Left ventricle myocardium inferior (tissue), 1 donor: Measurements from ENCODE around the gene BMPER. TPM values are rescaled to one million over a fixed set of nuclear protein-coding genes. Genes with fewer than 3 reads are reported as not detected.
A peak's percentile ranks its signal among the peaks of the same experiment; 100 is the strongest.

ENCODE experiments used
- DNase-seq: peaks from one replicate; pipeline ENCODE4 v3.0.0-alpha.2; 2020
- H3K27ac ChIP-seq: fragments of 200-600 bp; replicated peaks from 2 replicates; pipeline ENCODE4 v1.8.0; 2021
- H3K27me3 ChIP-seq: fragments of 200-600 bp; 2 replicates; pipeline ENCODE4 v1.8.0; 2021; ENCODE audit warnings: low read depth
- H3K36me3 ChIP-seq: fragments of 200-600 bp; 2 replicates; pipeline ENCODE4 v1.8.0; 2021
- H3K4me1 ChIP-seq: fragments of 200-600 bp; 2 replicates; pipeline ENCODE4 v1.8.0; 2021
- H3K4me3 ChIP-seq: fragments of 200-600 bp; 2 replicates; pipeline ENCODE4 v1.8.0; 2021; ENCODE audit warnings: mild to moderate bottlenecking, moderate library complexity
- H3K9me3 ChIP-seq: fragments of 200-600 bp; replicated peaks from 2 replicates; pipeline ENCODE4 v1.8.0; 2021
- intact Hi-C: fragments of 100-400 bp; cut with micrococcal nuclease; formaldehyde crosslinking; loops from one replicate; pipeline ENCODE4 v1.11.0; 2022
- total RNA-seq: library from RNA; stranded (reverse); fragmentation: NEBNext Ultra II Directional; extraction: Animal tissue kit (Norgen Biotek cat#: 25700); gene quantifications from one replicate; pipeline ENCODE4 v1.2.1, GENCODE V29; 2021
- TF ChIP-seq, protein P1 (sequence below): fragments of 200-600 bp; IDR thresholded peaks from 2 replicates; pipeline ENCODE4 v1.8.0; 2021; ENCODE audit warnings: antibody characterized with exemption, mild to moderate bottlenecking, borderline replicate concordance
- donor health status: DM: no; HTN: yes; CAD: no; lungs with severe emphysema.

The BMPER gene
- total RNA-seq, 1 donor from 2014 or later: 2.9 TPM

DNA sequence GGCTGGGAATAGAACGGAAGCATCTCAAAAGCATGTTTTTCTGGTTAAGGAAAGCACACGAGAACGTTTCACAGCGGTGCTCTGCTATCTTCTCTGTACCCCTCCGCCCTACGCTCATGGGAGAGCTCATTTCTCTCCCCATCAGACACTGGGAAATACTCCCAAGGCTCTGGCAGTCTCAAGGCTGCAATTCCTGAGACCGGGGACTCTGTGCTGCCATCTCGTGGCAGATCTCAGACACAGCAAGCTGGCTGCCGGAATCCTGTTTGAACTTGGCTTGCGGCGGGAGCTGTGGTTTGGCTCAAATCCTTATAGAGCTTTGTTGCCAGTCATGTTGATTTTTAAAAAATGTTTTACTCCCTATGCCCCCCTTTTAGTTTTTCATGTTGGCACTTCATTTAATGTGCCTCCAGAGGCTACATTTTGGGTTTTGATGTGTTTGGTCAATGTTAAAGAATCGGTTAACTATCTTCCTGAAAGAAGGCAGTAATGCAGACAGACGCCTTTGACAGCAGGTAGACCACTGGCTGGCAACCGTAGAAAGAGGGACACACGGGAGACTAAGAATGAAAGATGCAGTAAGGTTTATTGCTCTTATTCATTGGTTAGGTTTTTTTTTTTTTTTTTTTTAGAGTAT lies 27.6 kb downstream of the BMPER start:
- TF ChIP-seq, protein P1, sequence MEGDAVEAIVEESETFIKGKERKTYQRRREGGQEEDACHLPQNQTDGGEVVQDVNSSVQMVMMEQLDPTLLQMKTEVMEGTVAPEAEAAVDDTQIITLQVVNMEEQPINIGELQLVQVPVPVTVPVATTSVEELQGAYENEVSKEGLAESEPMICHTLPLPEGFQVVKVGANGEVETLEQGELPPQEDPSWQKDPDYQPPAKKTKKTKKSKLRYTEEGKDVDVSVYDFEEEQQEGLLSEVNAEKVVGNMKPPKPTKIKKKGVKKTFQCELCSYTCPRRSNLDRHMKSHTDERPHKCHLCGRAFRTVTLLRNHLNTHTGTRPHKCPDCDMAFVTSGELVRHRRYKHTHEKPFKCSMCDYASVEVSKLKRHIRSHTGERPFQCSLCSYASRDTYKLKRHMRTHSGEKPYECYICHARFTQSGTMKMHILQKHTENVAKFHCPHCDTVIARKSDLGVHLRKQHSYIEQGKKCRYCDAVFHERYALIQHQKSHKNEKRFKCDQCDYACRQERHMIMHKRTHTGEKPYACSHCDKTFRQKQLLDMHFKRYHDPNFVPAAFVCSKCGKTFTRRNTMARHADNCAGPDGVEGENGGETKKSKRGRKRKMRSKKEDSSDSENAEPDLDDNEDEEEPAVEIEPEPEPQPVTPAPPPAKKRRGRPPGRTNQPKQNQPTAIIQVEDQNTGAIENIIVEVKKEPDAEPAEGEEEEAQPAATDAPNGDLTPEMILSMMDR: peak; percentile 99
- H3K27ac ChIP-seq: no peak overlapping the region
- peak; percentile 71 for DNase-seq

GRCh38 chr7:33933611-33934281 lies 28.4 kb downstream of the BMPER start:
- no peak overlapping the region for H3K4me3 ChIP-seq
- DNase-seq: no peak
- no peak overlapping the region for H3K27ac ChIP-seq
- peaks cover 28% of the 10 kb centered on the region for H3K27me3 ChIP-seq
- H3K36me3 ChIP-seq: no peaks in the 10 kb centered on the region
- intact Hi-C loops: loop anchor here (10.0 kb wide), 2 partner anchors 179 to 749 kb away; no protein-coding TSS in a partner anchor
- no peaks in the 10 kb centered on the region for H3K4me1 ChIP-seq
- TF ChIP-seq, protein P1: no peak
- no peaks in the 10 kb centered on the region for H3K9me3 ChIP-seq

More for the DNA sequence above, 27.6 kb downstream of the BMPER start:
- H3K36me3 ChIP-seq: no peaks in the 10 kb centered on the region
- peak overlapping the region; percentile 47 for H3K4me3 ChIP-seq
- H3K9me3 ChIP-seq: no peaks in the 10 kb centered on the region
- intact Hi-C loops: loop anchor here (10.0 kb wide), 2 partner anchors 178 to 748 kb away; no protein-coding TSS in a partner anchor
- peaks cover 28% of the 10 kb centered on the region for H3K27me3 ChIP-seq
- H3K4me1 ChIP-seq: no peaks in the 10 kb centered on the region

DNA sequence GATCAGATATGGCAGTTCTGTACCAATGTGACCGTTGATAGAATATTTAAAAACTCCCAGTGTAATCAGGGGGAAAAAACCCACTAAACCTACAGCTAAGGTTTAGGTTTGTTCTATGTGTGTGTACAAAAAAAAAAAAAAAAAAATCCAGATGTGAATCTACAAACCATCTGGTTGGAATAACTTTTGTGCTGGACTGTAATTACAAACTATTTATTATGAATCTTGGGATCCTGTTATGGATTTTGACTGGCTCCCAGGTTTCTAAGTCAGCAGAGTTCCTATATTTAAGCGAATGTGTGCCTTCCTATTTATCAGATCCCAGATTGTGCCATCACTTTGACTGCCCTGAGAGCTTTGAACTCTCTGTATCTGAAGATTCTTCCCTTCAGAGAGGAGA lies 29.1 kb downstream of the BMPER start:
- peaks cover 30% of the 10 kb centered on the region for H3K27me3 ChIP-seq
- no peaks in the 10 kb centered on the region for H3K36me3 ChIP-seq
- H3K27ac ChIP-seq: no peak overlapping the region
- no peak for DNase-seq
- H3K4me3 ChIP-seq: no peak overlapping the region
- no peaks in the 10 kb centered on the region for H3K4me1 ChIP-seq
- TF ChIP-seq, protein P1: no peak
- intact Hi-C loops: loop anchor here (10.0 kb wide), 2 partner anchors 180 to 750 kb away; no protein-coding TSS in a partner anchor
- no peaks in the 10 kb centered on the region for H3K9me3 ChIP-seq

DNA sequence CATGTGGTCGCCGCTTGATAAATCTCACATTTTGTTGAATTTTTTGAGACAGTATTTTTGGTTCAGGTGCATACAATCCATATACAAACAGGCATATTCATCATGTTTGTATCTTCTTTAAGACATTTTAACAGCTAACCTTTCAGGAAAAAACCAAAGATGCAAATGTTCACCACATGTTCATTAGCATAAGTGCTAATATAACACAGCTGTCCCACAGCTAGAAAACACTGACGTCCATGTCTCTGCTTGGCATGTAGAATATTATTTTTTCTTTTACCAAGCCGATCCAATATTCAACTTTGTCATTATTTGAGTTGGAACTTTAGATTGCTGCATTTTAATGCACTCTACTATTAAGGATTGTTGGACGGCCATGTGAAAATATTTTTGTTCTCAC lies 31.2 kb downstream of the BMPER start:
- intact Hi-C loops: loop anchor here (10.0 kb wide), 2 partner anchors 182 to 752 kb away; no protein-coding TSS in a partner anchor
- H3K4me3 ChIP-seq: no peak overlapping the region
- H3K27ac ChIP-seq: no peak overlapping the region
- no peaks in the 10 kb centered on the region for H3K36me3 ChIP-seq
- no peaks in the 10 kb centered on the region for H3K4me1 ChIP-seq
- H3K27me3 ChIP-seq: peaks cover 26% of the 10 kb centered on the region
- TF ChIP-seq, protein P1: no peak
- DNase-seq: no peak
- no peaks in the 10 kb centered on the region for H3K9me3 ChIP-seq

DNA sequence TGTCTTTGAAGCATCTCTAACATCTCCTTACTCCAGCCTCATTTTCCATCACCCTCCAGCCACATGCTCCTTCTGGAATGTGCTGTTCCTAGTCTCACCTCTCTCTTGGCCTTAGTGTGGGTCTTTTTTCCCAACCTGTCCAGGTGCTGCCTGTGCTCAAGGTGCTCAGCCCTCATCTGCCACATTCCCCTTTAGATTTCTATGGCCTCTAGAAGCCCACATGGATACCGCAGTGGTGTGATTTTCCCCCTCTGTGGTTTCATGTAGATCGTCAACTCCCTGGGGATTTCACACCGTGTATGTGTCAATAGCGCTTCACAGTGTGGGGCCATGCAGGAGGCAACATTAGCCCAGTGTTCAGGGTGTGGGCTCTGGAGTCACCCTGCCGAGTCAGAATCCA lies 32.5 kb downstream of the BMPER start:
- intact Hi-C loops: loop anchor here (10.0 kb wide), 2 partner anchors 183 to 753 kb away; no protein-coding TSS in a partner anchor
- Histone ChIP-seq H3K9me3 (no peaks in the 10 kb centered on the region), H3K4me3 (no peak overlapping the region), H3K27ac (no peak overlapping the region), H3K36me3 (no peaks in the 10 kb centered on the region), H3K4me1 (no peaks in the 10 kb centered on the region), H3K27me3 (peaks cover 20% of the 10 kb centered on the region)
- TF ChIP-seq, protein P1: no peak
- DNase-seq: no peak
